Renal cortex interstitium (tissue), 11 donors: ENCODE measurements around the gene EEF1B2. TPM values are rescaled to one million over a fixed set of nuclear protein-coding genes. Genes with fewer than 3 reads are reported as not detected.
"Not testable (repeated sequence)": the region's sequence is repeated elsewhere in the genome, so short reads cannot be mapped to it uniquely, and the experiment has no call there.

Experiments
- DNase-seq, 11 donors: peaks; one replicate each; pipeline ENCODE4 v3.0.0-alpha.2; 2013; ENCODE audit warnings: low read depth in 9 of 11, low spot score in 4 of 11; ENCODE audit errors: extremely low read depth in 1 of 11
- polyA plus RNA-seq, 3 donors: library from polyadenylated mRNA; unstranded; fragments of 120-200 nt; gene quantifications; one replicate each; pipeline ENCODE4 v1.2.1, GENCODE V29; 2013; ENCODE audit not compliant: insufficient read length in 3 of 3

Gene EEF1B2
- polyA plus RNA-seq, 3 donors = 518 to 676 (median 660) TPM

DNA sequence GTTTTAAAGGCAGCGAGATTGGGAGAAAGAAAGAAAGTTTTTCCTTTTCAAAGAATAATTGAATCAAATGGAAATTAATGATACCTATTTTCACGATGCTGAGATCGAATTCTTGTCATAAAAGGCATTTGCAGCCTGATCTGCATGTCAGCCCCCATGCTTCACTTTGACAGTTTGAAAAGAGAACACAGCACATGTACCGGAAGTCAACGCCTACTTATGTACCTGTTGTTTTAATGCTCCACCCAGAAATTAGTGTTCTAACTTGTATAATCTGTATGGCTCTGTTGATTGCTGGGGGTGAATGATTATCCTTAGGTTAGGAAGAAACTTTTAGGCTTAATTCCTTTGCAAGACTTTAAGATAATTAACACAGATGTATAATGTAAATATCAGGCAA, 31.0 kb downstream of the EEF1B2 start:
- DNase-seq = no peak

DNA sequence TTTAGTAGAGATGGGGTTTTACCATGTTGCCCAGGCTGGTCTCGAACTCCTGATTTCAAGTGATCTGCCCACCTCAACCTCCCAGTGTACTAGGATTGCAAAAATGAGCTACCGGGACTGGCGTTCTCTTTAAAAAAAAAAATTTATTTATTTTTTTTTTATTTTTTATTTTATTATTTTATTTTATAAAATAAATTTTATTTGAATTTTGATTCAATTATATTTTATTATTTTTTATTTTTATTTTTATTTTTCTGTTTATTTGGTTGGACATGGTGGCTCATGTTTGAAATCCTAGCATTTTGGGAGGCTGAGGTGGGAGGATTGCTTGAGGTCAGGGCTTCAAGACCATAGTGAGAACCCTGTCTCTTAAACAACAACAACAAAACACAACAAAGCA, 32.5 kb downstream of the EEF1B2 start:
- DNase-seq = no peak

DNA sequence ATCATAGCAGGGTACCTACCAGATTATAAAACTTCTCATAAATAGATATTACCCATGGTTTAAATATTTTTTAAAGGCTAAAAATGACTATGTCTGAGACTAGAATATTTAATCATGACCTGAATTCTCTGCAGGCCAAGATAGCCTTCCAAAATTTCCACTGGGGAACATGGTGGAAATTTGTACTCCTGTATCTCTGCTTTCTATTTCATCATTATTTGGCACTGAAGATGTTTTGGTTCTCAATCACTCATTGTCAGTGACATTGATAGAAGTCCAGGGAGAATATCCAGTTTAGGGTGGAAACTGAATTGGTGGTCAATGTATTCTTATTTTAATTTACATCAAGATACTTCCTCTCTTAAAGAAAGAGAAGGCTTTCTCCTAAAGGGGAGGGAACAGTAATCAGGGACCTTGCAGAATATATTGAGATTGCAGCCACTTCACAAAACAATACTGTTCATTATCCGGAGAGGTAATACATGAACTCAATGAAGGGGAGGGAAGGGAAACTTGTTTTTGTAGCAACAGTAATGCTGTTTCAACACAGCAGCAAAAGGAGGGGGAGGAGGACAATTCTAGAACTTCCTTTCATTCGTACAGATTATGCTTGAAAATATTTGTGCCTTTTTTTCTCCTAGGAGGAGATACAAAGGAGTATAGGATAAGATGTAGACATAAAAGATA, 34.1 kb downstream of the EEF1B2 start:
- DNase-seq = no peak

DNA sequence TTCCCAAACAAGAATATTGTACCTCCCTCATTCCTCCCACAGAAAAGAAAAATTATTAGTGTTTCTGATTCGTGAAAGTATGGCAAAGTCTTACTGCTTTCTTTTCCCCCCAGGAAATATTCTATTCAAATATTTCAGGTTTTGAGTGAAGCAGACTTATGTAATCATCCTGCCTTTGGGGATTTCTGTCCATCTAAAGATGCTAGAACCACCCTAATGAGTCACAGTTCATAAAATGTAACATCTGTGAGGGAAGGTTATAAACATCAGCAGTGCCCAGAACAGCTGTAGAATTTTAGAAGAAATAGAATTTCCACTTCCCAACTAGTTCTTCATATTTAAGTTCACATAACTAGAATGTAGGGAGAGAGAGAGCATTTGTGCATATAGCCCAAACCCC, 39.0 kb downstream of the EEF1B2 start:
- no peak for DNase-seq

DNA sequence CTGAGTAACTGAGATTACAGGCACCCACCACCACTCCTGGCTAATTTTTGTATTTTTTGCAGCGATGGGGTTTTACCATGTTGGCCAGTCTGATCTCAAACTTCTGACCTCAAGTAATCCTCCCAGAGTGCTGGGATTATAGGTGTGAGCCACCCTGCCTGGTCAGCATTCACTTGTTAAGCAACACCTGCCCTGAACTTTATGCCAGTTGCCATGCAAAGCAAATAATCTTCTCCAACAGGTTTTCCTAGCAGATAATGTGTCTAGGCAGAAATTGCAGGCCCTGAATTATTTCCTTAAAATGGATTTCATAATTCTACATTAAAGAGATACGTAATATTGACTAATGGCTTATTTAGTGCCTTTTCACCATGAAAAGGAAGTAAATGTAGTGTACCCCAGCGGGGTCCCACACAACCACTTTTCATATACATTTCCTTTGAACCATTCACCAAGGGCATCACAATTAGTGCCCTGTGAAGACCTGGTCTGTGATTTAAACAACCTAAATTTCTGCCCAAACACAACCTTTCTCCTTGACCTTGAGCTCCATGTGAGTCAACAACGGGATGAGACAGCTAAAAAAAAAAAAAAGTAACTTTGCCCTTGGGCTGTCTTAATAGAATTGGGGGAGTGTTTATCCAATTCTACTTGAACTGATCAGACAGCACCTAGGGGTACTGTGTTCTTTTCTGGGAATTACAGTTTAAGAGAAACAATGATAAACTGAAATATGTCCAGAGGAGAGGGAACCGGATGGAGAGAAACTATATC, 41.6 kb downstream of the EEF1B2 start:
- no peak for DNase-seq

DNA sequence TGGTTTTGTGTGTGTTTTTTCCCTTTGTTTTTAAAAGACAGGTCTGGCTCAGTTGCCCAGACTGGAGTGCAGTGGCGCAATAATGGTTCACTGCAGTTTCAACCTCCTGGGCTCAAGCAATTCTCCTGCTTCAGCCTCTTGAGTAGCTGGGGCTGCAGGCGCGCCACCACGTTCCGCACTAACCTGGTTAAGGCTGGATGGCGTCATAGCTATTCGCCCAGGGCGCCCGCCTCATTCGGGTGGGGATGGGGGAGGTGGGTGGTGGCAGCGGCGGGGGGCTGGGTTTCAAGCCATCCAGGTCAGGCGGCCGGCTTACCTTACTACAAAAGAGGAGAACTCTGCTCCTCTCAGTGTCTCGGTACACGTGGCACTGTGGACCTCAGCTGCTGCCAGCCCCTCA, 42.8 kb downstream of the EEF1B2 start:
- DNase-seq = no peak

DNA sequence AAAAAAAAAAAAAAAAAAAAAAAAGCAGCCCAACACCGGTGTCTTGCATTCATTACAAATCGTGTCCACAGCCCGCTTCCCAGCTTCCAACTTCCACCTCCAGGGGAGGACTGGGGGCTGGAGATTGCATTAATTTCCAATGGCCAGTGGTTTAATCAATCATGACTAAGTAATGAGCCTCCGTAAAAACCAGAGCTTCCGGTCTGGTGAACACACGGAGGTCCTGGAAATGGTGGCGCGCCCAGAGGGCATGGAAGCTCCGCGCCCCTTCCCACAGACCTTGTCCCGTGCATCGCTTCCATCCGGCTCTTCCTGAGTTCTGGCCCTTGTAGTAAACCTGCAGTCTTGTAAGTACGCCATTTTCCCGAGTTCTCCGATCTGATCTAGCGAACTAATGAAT, 43.6 kb downstream of the EEF1B2 start:
- DNase-seq = no peak

DNA sequence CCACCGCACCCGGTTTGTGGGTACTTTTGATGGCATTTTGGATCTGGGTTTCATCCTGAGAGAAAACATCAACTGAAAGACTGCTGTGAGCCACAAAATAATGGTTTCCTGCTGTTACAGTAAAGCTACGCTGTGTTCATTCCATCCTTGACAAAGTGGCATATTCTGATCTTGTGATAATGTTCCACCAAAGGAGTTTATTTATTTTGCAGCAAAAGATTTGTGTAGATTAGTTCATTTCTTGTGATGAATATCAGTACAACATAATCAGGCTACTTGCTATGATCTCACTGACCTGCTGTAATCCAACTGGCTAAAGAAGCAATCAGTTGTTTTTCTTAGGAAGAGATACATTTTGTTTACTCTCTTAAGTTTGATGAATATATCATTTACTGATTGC, 45.0 kb downstream of the EEF1B2 start:
- no peak for DNase-seq

DNA sequence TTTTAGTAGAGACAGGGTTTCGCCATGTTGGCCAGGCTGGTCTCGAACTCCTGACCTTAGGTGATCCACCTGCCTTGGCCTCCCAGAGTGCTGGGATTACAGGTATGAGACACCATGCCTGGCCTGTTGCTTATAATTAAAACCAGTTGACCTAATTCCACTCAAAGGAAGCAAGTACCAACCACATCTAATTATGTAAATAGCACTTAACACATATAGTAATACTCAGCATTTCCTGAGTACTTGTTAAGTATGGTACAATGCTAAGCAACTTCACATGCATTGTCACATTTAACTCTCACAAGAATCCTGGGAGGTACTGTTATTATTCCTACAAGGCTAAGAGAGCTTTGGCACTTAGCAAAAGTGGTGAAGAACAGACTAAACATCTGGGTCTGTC, 47.6 kb downstream of the EEF1B2 start:
- not testable (repeated sequence) for DNase-seq

DNA sequence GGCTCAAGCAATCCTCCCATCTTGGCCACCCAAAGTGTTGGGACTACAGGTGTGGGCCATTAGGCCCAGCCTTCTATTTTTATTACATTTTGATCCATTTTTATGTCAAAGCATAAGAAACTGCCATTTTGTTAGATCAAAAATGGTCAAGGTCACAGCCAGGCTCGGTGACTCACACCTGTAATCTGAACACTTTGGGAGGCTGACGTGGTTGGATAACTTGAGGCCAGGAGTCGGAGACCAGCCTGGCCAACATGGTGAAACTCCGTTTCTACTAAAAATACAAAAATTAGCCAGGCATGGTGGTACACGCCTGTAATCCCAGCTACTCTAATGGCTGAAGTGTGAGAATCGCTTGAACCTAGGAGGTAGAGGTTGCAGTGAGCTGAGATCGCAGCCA, 49.2 kb downstream of the EEF1B2 start:
- DNase-seq = no peak

DNA sequence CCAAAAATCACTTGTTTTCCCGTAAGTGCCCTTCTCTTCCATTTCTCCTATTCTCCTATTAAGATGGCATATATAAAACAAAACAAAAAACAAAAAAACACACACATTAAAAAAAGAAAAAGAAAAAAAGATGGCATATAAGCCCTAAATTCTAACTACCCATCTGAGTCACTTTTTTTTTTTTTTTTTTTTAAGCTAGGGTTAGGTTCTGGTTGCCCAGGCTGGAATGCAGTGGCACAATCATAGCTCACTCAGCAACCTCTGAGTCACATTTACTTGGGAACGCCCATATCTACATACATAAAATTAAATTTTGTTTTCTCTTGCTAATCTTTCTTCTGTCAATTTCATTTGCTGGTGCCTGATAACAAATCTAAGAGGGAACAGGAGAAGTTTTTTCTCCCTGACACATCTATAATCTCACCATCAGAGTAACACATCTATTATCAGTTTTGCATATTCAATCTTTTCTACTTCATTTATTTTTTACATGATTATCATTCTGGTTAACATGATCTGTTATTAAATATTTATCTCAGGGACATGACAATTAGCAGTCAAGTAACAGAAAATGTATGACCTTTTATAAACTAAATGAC, 52.1 kb downstream of the EEF1B2 start:
- no peak for DNase-seq

Other genes starting within 250 kb of the EEF1B2 start
- gene INO80D, start 73.7 kb upstream of the EEF1B2 start, polyA plus RNA-seq = 10 to 100 TPM in 2 of 3 donors, 1 to 10 TPM in 1; 8.8 to 10.8 (median 10.1) TPM
- gene NDUFS1, start 451 bp upstream of the EEF1B2 start, polyA plus RNA-seq = 10 to 100 TPM; 74.2 to 79.0 (median 77.6) TPM
- gene ZDBF2, start 114.8 kb downstream of the EEF1B2 start, polyA plus RNA-seq = 10 to 100 TPM in 2 of 3 donors, 1 to 10 TPM in 1; 8.7 to 17.3 (median 11.7) TPM